GM21619 (cell line): Measurements from ENCODE around the gene SLC5A11.
"Not testable (repeated sequence)": the region's sequence is repeated elsewhere in the genome, so short reads cannot be mapped to it uniquely, and the experiment has no call there.

ENCODE experiments used
- ATAC-seq: cut with Tn5 transposase; IDR thresholded peaks from one replicate; pipeline ENCODE4 v1.9.1; 2021; ENCODE audit not compliant: unreplicated experiment

Gene SLC5A11

DNA sequence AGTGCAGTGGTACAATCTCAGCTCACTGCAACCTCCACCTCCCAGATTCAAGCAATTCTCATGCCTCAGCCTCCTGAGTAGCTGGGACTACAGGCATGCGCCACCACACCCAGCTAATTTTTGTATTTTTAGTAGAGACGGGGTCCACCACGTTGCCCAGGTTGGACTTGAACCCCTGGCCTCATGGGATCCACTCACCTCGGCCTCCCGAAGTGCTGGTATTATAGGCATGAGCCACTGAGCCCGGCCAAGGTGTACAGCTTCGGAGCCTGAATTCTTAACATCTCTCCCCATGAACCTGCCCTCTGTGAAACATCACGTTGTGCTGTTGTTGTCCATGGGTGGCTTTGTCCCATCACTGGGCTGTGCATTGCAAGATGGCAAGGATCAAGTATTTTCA lies 11.1 kb downstream of the SLC5A11 start:
- ATAC-seq, result not testable (repeated sequence)

DNA sequence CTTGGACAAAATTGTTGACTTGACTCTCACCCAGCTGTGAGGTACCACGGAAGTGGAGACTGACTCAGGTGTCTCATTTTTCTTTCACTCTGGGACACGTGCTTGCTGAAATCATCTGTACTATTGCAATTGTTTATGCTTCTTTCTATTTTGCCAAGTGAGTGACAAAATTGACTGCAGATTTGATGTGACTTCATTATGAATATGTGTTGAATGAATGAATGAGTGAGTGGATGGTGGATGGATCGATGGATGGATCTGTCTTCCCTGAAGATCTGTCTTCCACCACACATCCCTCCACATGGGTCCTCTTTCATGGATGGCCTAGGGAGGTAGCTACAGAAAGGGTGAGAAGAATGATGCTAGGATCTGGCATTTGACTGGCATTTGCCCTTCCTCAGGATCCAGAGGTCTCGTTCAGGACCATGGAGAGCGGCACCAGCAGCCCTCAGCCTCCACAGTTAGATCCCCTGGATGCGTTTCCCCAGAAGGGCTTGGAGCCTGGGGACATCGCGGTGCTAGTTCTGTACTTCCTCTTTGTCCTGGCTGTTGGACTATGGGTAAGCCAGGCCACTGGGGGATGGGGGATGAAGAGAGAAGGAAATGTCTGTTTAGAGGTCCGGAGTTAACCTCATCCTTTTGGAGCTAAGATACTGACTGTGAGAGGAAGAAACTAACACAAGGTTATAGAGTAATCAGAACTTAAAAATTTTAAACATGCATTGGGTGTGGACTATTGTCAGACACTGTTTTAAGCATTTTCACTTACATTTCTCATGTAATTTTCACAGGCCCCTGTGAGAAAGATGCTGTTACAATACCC lies 12.7 kb downstream of the SLC5A11 start:
- ATAC-seq, result no peak

DNA sequence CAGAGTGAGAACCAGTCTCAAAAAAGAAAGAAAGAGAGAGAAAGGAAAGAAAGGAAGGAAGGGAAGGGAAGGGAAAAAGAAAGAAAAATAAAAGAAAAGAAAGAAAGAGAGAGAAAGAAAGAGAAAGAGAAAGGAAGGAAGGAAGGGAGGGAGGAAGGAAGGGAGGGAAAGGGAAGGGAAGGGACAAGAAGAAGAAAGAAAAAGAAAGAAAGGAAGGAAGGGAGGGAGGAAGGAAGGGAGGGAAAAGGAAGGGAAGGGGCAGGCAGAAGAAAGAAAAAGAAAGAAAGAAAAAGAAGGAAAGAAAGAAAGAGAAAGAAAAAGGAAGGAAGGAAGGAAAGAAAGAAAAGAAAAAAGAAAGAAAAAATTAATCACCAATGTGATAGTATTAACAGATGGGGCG lies 15.7 kb downstream of the SLC5A11 start:
- ATAC-seq, result no peak

DNA sequence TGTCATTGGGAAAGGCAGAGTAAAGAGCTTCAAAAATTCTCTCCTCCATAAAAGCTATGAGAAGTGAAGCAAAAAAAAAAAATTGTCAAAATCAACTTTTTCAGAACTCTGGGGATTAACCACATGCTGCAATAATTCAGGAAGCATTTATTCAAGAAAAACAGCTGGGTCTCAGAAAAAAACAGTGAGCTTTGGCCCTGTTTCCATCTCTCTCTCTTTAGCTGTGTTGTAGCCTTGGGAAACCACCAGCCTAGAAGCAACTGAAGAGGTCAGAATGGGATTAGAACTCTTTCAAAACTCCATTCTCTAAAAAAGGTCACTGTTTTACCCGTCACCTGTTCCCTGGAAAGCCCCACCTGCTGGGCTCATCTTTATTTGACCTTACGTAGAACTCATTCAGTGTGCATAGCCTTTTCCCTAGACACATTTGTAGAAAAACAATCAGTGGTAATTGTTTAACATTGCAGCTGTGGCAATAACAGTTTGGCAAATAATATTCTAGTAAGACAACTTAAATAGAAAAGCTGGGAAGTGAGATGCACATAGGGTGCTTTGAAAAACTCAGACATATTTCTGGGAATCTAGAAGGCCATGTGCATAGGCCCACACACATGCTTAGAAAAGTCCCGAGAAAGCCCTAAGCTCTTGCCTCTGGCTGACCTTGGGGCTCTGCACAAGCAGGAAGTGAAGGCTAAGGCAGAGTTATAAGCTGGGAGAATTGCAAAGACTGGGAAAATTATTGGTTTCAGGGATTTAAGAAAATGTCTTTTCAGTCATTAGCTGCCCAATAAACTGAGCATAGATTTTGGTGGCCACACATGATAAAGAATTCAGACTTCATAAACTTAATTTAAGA lies 18.0 kb downstream of the SLC5A11 start:
- no peak for ATAC-seq

DNA sequence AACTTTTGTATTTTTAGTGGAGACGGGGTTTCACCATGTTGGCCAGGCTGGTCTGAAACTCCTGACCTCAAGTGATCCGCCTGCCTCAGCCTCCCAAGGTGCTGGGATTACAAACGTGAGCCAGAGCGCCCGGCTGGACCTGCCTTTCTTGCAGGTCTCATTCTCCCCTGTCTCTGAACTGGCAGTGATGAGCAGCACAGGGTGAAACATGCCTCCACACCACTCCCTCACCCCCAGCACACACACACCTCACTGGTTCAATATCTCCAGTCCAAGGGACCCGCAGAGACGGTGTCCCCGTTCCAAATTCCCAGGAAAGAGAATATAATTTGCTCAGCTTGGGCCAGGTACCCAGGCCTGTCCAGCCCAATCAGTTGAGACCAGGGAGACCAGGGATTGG lies 23.3 kb downstream of the SLC5A11 start:
- no peak for ATAC-seq

DNA sequence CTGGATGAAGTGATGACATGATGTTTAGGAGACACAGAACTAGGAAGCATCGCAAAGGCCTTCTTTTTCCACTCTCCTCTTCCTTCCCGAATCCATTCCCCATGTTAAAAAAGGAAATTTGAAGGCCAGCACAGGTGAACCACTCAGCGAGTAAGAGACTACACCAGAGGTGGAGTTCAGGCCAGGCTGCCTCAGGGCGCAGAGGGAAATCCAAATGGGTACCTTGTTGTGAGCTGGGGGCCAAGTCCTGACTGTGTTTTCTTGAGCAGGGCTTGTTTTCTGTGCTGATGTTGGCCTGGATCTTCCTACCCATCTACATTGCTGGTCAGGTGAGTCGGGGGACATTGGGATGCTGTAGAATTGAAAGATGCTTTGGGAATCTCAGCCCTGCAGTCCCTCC lies 26.1 kb downstream of the SLC5A11 start:
- no peak for ATAC-seq

DNA sequence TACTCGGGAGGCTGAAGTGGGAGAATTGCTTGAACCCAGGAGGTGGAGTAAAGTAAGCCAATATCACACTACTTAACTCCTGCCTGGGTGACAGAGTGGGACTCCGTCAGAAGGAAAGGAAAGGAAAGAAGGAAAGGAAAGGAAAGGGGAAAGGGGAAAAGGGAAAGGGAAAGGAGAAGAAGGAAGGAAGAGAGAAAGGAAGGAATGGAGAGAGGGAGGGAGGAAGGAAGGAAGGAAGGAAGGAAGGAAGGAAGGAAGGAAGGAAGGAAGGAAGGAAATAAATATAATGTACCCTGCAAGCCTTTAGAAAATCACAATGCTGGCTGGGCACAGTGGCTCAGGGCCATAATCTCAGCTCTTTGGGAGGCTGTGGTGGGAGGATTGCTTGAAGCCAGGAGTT lies 27.3 kb downstream of the SLC5A11 start:
- no peak for ATAC-seq

DNA sequence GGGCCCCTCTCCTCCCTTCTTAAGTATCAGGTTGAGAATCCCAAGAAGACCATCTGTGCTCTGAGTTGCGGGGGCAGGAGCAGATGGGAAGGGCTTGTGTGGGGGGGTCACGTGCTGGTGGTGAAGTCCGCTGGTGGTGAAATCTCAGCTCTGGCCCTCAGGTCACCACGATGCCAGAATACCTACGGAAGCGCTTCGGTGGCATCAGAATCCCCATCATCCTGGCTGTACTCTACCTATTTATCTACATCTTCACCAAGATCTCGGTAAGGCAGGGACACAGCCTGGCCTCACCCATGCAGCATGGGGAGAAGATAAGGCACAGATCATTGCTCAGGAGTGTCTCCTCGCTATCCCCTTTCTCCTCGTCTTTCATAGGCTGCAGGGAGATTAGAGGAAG lies 29.7 kb downstream of the SLC5A11 start:
- ATAC-seq, result no peak

DNA sequence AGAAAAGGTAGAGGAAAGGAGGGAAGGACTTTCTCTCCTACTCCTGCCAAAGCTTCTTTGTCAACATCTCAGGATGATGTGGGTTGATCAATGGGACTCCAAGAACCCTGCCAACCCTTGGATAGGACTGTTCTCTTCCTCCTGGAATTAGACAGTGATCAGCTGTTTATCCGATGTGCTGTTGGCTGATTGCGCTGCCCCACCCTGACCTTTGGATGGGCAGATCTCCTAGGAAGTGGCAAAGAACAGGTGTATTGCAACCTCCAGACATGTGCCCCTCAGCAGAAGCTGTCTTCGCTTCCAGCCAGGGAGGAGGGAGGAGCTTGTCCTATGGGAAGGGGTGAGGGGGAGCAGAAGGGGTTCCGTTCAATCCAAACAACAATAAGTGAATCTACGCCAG lies 30.5 kb downstream of the SLC5A11 start:
- no peak for ATAC-seq

DNA sequence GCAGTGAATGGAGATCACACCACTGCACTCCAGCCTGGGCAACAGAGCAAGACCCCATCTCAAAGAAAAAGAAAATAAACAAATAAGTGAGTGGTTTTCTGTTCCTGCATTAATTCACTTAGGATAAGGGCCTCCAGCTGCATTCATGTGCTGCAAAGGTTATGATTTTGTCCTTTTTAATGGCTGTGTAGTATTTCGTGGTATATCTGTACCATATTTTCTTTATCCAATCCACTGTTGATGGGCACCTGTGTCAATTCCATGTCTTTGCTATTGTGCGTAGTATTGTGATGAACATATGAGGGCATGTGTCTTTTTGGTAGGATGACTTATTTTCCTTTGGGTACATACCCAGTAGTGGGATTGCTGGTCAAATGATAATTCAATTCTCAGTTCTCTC lies 33.9 kb downstream of the SLC5A11 start:
- no peak for ATAC-seq

DNA sequence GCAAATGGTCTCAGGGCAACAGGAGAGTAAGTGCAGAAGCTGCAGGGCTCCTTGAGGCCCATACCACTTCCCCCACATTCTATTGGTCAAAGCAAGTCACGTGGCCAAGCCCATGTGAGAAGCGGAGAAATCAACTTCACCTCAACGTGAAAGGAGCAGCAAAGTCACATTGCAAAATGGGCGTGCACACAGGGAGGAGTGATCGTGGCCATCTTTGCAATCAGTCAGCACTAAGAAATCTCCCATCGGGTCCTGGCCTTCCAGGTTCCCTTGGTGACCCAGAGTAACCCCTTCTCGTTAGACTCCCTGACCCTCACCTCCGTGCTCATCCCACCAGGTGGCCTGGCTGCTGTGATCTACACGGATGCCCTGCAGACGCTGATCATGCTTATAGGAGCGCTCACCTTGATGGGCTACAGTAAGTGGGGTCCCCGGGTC lies 38.0 kb downstream of the SLC5A11 start:
- ATAC-seq, result no peak

DNA sequence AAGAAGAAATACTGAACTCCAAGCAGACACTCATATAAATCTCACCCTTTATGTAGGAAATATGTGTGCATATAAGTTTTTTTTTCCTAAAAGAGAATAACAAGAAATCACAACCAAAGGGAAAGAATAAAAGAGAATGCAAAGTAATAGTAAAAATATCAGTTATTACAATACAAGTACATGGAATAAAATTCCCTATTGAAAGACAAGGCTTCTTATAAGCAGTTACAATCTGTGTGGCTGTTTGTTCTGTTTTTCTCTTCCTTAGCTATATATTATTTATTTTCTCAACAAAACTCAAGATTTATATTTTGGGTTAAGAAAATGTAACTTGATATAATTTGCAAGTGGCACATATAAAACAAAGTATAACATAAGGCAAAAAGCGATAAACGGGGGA lies 41.7 kb downstream of the SLC5A11 start:
- no peak for ATAC-seq

DNA sequence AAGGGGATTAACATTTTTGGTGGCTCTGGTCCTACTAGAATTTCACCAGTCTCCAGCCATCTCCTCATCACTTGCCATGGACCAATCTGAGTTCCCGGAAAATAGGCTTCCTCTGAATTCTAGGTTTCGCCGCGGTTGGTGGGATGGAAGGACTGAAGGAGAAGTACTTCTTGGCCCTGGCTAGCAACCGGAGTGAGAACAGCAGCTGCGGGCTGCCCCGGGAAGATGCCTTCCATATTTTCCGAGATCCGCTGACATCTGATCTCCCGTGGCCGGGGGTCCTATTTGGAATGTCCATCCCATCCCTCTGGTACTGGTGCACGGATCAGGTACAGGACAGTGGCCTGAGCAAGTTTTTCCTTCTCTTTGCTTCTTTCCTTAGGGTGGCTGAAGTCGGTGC lies 45.0 kb downstream of the SLC5A11 start:
- no peak for ATAC-seq

DNA sequence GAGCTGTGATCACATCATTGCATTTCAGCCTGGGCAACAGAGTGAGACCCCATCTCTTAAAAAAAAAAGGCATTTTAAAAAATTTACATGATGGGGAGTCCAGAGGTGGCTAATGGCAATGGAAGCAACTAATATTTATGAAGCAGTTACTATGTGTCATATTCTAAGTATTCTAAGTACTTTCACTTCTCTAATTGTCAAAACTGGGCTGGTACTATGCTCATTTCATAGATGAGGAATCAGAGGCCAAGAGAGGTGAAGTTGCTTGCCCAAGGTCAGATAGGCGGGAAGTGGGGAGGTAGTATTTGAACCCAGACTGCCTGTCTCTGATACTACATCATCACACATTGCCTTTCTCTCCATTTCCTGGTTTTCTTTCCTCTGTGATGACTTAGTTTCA lies 50.7 kb downstream of the SLC5A11 start:
- ATAC-seq, result no peak

DNA sequence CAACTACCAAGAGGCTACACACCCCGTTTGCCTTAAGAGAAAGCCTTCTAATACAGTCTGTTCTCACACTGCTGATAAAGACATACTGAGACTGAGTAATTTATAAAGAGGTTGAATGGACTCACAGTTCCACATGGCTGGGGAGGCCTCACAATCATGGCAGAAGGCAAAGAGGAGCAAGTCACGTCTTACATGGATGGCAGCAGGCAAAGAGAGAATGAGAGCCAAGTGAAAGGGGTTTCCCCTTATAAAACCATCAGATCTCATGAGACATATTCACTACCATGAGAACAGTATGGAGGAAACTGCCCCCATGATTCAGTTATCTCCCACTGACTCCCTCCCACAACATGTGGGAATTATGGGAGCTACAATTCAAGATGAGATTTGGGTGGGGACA lies 51.8 kb downstream of the SLC5A11 start:
- ATAC-seq, result not testable (repeated sequence)

DNA sequence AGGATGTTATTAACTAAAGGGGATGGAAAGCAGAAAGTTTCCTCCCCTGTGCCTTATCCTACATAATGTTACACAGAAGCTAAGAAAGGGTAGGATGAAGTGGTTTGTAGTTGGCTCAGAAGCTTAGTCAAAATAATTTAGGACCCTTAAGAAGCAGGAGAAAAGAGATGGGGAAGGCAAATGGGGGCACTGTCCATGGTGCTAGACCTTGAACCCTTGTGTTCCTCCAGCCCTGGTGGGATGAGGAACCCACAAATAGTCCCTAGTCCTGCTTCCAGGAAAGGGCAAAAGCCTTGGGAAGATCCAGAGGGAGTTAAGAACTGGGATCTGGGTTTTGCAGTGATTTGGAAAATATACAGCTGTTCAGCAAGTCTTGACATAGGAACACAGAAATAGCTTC lies 54.5 kb downstream of the SLC5A11 start:
- no peak for ATAC-seq

DNA sequence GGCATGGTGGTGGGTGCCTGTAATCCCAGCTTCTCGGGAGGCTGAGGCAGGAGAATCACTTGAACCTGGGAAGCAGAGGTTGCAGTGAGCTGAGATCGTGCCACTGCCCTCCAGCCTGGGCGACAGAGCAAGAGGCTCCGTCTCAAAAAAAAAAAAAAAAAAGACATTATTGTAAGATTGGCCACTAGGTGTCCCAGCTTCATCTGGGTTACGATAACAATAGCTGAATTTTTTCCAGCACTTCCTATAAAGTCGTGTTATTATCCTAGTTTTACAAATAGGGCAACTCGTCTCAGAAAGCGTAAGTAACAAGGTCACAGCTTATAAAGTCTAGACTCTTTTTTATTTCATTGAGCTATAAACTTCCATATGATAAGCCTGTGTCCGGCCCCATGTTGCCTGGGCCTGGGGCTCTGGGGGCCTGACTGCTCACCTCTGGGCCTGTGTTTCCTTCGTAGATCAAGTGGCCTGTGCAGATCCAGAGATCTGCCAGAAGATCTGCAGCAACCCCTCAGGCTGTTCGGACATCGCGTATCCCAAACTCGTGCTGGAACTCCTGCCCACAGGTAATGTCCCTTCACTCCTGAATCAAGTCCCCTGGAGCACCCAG lies 60.5 kb downstream of the SLC5A11 start:
- no peak for ATAC-seq

DNA sequence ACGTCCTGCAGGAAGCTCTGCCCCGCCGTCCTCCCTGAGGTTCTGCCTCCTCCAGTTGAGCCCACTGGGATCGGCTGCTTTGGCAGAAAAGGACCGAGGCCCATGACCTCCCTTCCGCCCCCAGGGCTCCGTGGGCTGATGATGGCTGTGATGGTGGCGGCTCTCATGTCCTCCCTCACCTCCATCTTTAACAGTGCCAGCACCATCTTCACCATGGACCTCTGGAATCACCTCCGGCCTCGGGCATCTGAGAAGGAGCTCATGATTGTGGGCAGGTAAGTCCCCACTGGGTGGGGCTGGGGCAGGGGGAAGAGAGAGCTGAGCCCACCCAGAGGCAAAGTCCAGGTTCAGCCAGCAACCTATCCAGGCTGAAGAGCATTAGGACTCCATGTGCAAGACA lies 61.1 kb downstream of the SLC5A11 start:
- ATAC-seq, result no peak

DNA sequence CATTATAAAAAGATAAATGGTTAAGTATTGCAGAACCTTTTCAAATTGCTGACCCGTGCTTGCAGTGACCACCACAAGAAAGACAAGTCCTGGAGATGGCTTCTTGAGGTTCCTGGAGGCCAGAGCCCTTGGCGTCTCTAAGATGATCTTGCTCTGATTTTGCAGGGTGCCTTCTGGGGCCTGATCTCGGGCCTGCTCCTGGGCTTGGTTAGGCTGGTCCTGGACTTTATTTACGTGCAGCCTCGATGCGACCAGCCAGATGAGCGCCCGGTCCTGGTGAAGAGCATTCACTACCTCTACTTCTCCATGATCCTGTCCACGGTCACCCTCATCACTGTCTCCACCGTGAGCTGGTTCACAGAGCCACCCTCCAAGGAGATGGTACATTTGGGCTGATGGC lies 63.0 kb downstream of the SLC5A11 start:
- ATAC-seq, result no peak

DNA sequence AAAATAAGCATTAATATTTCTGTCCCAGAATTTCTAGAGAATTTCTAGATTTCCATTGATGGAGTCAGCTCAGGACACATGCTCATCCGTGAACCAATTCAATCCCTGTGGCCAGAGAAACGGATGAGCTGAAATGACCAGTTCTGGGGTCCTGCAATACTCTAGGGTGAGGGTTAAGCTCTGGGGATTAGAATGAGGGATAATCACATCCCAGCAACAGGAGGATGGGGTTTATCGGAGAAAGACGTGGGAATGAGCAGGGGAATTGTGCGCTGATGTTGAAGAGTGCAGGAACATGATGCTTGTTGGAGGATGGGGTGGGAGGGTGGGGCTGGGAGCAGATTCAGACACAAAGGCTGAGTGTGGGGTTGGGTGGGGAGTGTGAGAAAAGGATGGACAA lies 64.1 kb downstream of the SLC5A11 start:
- no peak for ATAC-seq

DNA sequence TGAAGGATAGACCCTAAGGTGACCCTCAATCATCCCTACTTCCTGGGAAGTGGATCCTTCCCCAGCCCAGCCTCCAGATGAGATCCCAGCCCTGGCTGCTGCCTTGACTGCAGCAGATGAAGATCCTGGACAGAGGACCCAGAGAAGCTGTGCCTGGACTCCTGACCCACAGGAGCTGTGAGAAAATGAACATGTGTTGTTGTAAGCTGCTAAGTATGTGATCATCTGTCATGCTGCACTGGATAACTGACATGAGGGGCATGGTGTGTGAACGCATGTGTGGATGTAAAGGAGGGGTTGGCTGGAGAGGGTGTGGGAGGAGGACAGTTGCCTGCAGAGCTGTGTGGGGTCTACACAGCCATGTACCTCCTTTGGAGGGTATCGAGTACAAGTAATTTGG lies 69.3 kb downstream of the SLC5A11 start:
- no peak for ATAC-seq

DNA sequence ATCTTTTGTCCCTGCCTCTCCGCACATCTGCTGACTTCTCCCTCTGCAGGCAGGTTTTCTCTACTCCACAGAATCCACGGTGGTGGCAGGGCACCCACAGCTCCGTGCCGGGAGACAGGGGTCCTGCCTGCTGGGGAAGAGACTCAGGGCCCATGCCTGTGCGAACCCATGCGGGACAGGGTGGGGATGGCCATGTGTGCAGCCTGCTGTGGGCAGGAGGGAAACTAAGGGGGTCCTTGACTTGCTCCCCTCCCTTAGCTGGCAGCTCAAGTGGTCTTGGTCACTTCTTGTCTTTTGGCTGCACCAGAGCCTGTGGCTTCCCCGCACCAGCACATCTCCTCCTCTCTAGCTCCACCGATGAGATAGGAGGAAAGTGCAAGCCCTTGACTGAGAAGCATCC lies 69.8 kb downstream of the SLC5A11 start:
- ATAC-seq, result no peak
